ENCODE results near the gene CHRNA7. TPM values are rescaled to one million over a fixed set of nuclear protein-coding genes. Genes with fewer than 3 reads are reported as not detected.

The CHRNA7 gene
- total and polyA plus RNA-seq, 2 of the 8 experiments (the other 6 are each of a cell fraction or from before 2014, with no cell fraction given): 7.5 to 11.0 TPM

- Histone ChIP-seq H3K23me2 (ENCODE audit: low read depth, low read length) (no peaks in the 10 kb centered on the region), H4K20me1 (replicated peaks in 1 of 2; ENCODE audit: control insufficient read depth in 1 of 2, insufficient read depth in 2 of 2, low read length in 2 of 2) (no peaks in the 10 kb centered on the region), H4K8ac (ENCODE audit: extremely low read depth, insufficient read depth, low read length) (no peak overlapping the region), H2BK15ac (ENCODE audit: low read length) (no peak overlapping the region), H3K9me3 (ENCODE audit: insufficient read depth in 2 of 2, low read depth in 1 of 2, low read length in 1 of 2) (no peaks in the 10 kb centered on the region), H2BK5ac (ENCODE audit: low read depth, low read length) (no peak overlapping the region), H2AFZ (ENCODE audit: low read length) (peak overlapping the region; percentile 84; the same call in 1 of the 2 replicates), H3K56ac (replicated peaks; ENCODE audit: insufficient read length, low read depth, low read length) (no peak overlapping the region), H3K4me1 (replicated peaks in 1 of 4; ENCODE audit: control insufficient read depth in 3 of 4, insufficient read depth in 4 of 4, low read length in 3 of 4) (peaks cover 0 to 5% (median 0%) of the 10 kb centered on the region in 4 experiments; a peak in 1 of 7 replicates), H3K27me3 (replicated peaks in 1 of 4; ENCODE audit: control insufficient read depth in 3 of 4, extremely low read depth in 1 of 4, insufficient read depth in 3 of 4, low read length in 3 of 4) (no peaks in the 10 kb centered on the region), H3K79me1 (ENCODE audit: low read depth, low read length) (no peaks in the 10 kb centered on the region), H3K4ac (replicated peaks; ENCODE audit: insufficient read length, low read depth, low read length) (no peak overlapping the region), H3K9ac (replicated peaks in 1 of 4; ENCODE audit: extremely low read depth in 1 of 4, low read depth in 3 of 4, low read length in 3 of 4) (no peak overlapping the region), H3K18ac (ENCODE audit: extremely low read depth, low read length) (no peak overlapping the region), H3K14ac (ENCODE audit: insufficient read length) (no peak overlapping the region), H4K5ac (ENCODE audit: insufficient read length, low read depth, low read length) (no peak overlapping the region), H3K4me3 (ENCODE audit: extremely low read depth in 1 of 4, insufficient read depth in 2 of 4, low read depth in 3 of 4, low read length in 4 of 4) (no peak overlapping the region), H2BK12ac (ENCODE audit: low read depth, low read length) (no peak overlapping the region), H4K91ac (replicated peaks; ENCODE audit: insufficient read length, low read length) (no peak overlapping the region), H3K23ac (ENCODE audit: insufficient read length) (no peak overlapping the region), H3K4me2 (ENCODE audit: insufficient read depth in 1 of 2, low read depth in 2 of 2, low read length in 2 of 2) (no peak overlapping the region), H2AK5ac (ENCODE audit: low read depth, low read length) (no peak overlapping the region), H3K27ac (ENCODE audit: low read depth, low read length) (no peak overlapping the region), H2BK20ac (ENCODE audit: low read length) (no peak overlapping the region), H3K36me3 (ENCODE audit: control insufficient read depth in 2 of 4, insufficient read depth in 4 of 4, low read length in 3 of 4) (no peaks in the 10 kb centered on the region), H3K79me2 (ENCODE audit: control insufficient read depth in 1 of 2, insufficient read depth in 2 of 2, low read length in 2 of 2) (no peaks in the 10 kb centered on the region), H2BK120ac (replicated peaks; ENCODE audit: low read depth, low read length) (no peak overlapping the region)
- POLR2A ChIA-PET (ENCODE audit: partially characterized antibody): no interaction called here
- FAIRE-seq (no peak), DNase-seq (ENCODE audit: low read depth in 1 of 2, low spot score in 2 of 2) (no peak)
- CTCF ChIA-PET (ENCODE audit: partially characterized antibody): interaction anchor here (1.2 to 2.6 kb wide), 2 partner anchors 8 to 353 kb away, joined by 3 to 15 read pairs; no protein-coding TSS in a partner anchor
- WGBS, 2 experiments (ENCODE audit: extremely low coverage in 1 of 2, insufficient coverage in 1 of 2, insufficient read length in 1 of 2, insufficient replicate concordance in 2 of 2, low coverage in 1 of 2, low lambda C conversion rate in 2 of 2, missing lambda C conversion rate in 1 of 2): 70% methylated on average over 4 of the region's 4 CpGs; no CpG with 5 or more reads in 1 of the 2 experiments
- TF ChIP-seq SUZ12 (IDR thresholded peaks at IDR 0.05; ENCODE audit: low read length): no peak
- no peak for TF ChIP-seq SIX5 (IDR thresholded peaks at IDR 0.05; ENCODE audit: low read depth, low read length)
- TF ChIP-seq RAD21 (IDR thresholded peaks at IDR 0.05 in 1 of 2, conservative IDR thresholded peaks at IDR 0.05 in 1 of 2; ENCODE audit: low read depth in 2 of 2, low read length in 2 of 2): no peak
- no peak for TF ChIP-seq SAP30 (IDR thresholded peaks at IDR 0.05; ENCODE audit: insufficient read depth, insufficient replicate concordance, low read length)
- no peak for TF ChIP-seq NRF1 (IDR thresholded peaks at IDR 0.05; ENCODE audit: low read depth, low read length)
- TF ChIP-seq BRCA1 (IDR thresholded peaks at IDR 0.05; ENCODE audit: low read depth, low read length): no peak
- no peak for TF ChIP-seq JUN (IDR thresholded peaks at IDR 0.05; ENCODE audit: low read depth, low read length)
- TF ChIP-seq SP1 (IDR thresholded peaks at IDR 0.05; ENCODE audit: low read depth, low read length): no peak
- TF ChIP-seq MAFK (IDR thresholded peaks at IDR 0.05; ENCODE audit: low read depth, low read length): no peak
Observed at GRCh38 chr15:31985607-31986006, 44.7 kb upstream of the CHRNA7 start.

Measured in H1 (cell line).